Thymus (tissue), 11 donors: ENCODE results near the gene ADAMTS1. TPM values are rescaled to one million over a fixed set of nuclear protein-coding genes. Genes with fewer than 3 reads are reported as not detected.

Experiments
- DNase-seq, 9 donors: peaks; one replicate each; pipeline ENCODE4 v3.0.0-alpha.2; 2013; ENCODE audit warnings: low spot score in 9 of 9, low read depth in 6 of 9, missing footprints in 1 of 9
- H3K27ac ChIP-seq, 2 donors: one replicate each; pipeline ENCODE4 v1.5.1; 2013; ENCODE audit warnings: control low read depth in 1 of 2, low read depth in 1 of 2, low read length in 1 of 2, mild to moderate bottlenecking in 1 of 2, moderate library complexity in 1 of 2
- H3K27me3 ChIP-seq, 2 donors: one replicate each; pipeline ENCODE4 v1.5.1; 2013; ENCODE audit warnings: low read length in 1 of 2; ENCODE audit not compliant: control insufficient read depth in 2 of 2, insufficient read depth in 1 of 2
- H3K36me3 ChIP-seq, 2 donors: one replicate each; pipeline ENCODE4 v1.5.1; 2013; ENCODE audit warnings: low read length in 1 of 2, mild to moderate bottlenecking in 1 of 2, moderate library complexity in 1 of 2; ENCODE audit not compliant: control insufficient read depth in 2 of 2, insufficient read depth in 2 of 2
- H3K4me1 ChIP-seq, 2 donors: one replicate each; pipeline ENCODE4 v1.5.1; 2013; ENCODE audit warnings: low read length in 2 of 2; ENCODE audit not compliant: control insufficient read depth in 2 of 2, insufficient read depth in 2 of 2
- H3K4me3 ChIP-seq, 2 donors: one replicate each; pipeline ENCODE4 v1.5.1; 2013; ENCODE audit warnings: low read length in 2 of 2, control low read depth in 1 of 2, mild to moderate bottlenecking in 1 of 2
- H3K9me3 ChIP-seq, 2 donors: one replicate each; pipeline ENCODE4 v1.5.1; 2013; ENCODE audit warnings: low read length in 1 of 2, mild to moderate bottlenecking in 1 of 2; ENCODE audit not compliant: control insufficient read depth in 2 of 2, insufficient read depth in 1 of 2
- WGBS: extraction: QIAGEN DNeasy Blood & Tissue Kit; methylation state at CpG from one replicate; pipeline ENCODE4 v1.1.7; 2013; 5-methylcytosine and 5-hydroxymethylcytosine counted together
- polyA plus RNA-seq: library from polyadenylated mRNA; stranded (reverse); fragments of 200-250 nt; gene quantifications from one replicate; pipeline ENCODE4 v1.2.3, GENCODE V29; 2013
- total RNA-seq: library from RNA; stranded (reverse); fragments of 120-200 nt; gene quantifications from one replicate; pipeline ENCODE4 v1.2.4, GENCODE V29; 2013
- donor health status: healthy.

ADAMTS1 gene
- total and polyA plus RNA-seq, 2 donors = 2.0 to 18.3 TPM

DNA sequence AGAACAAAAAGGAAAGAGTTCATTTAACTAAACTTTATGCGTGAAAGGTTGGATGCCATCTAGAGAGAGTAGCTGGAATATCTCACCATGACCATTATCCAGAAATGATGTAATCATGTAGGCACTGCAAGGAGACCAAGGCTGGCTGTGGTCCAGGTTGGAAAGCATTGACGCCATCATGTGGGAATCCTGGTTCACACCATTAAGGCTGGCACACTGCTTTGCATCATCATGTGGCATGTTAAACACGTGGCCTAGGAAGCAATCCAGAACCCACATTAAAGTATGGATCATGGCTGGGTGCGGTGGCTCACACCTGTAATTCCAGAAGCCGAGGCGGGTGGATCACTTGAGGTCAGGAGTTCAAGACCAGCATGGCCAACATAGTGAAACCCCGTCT lies 4.3 kb downstream of the ADAMTS1 start:
- H3K4me1 ChIP-seq = peaks cover 31 to 32% of the 10 kb centered on the region in 2 donors
- H3K36me3 ChIP-seq = peaks cover 0 to 14% of the 10 kb centered on the region in 2 donors
- peaks cover 13 to 32% of the 10 kb centered on the region in 2 donors for H3K27me3 ChIP-seq
- no peaks in the 10 kb centered on the region for H3K9me3 ChIP-seq
- no peak overlapping the region for H3K27ac ChIP-seq
- DNase-seq = no peak
- no peak overlapping the region for H3K4me3 ChIP-seq
- 75% methylated on average over 7 of the region's 7 CpGs for WGBS

DNA sequence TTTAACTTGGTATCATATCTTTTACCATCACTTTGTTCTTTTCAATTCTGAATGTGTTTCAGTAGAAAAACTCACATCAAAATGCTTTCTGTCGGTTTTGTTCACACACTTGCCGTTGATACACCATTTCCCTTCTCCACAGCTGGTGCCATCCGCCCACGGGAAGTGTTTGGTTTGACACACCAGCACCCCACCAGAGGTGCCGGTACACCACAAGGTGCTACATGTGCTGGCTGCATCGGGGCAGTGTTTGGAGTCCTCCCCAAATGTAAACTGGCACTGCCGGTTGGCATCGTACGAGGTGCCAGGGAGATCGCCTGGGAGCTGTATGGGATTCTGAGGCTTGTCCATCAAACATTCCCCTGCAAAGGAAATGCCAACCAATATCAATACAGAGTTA lies 5.0 kb downstream of the ADAMTS1 start:
- Histone ChIP-seq H3K9me3 (no peaks in the 10 kb centered on the region), H3K27me3 (peaks cover 6 to 25% of the 10 kb centered on the region in 2 donors), H3K36me3 (peaks cover 0 to 14% of the 10 kb centered on the region in 2 donors), H3K4me3 (no peak overlapping the region), H3K4me1 (peaks cover 25 to 26% of the 10 kb centered on the region in 2 donors), H3K27ac (peak overlapping the region; percentile 53 to 66)
- WGBS = 13% methylated on average over 10 of the region's 10 CpGs
- peak in 2 of 9 donors; percentile 22 to 60 for DNase-seq

DNA sequence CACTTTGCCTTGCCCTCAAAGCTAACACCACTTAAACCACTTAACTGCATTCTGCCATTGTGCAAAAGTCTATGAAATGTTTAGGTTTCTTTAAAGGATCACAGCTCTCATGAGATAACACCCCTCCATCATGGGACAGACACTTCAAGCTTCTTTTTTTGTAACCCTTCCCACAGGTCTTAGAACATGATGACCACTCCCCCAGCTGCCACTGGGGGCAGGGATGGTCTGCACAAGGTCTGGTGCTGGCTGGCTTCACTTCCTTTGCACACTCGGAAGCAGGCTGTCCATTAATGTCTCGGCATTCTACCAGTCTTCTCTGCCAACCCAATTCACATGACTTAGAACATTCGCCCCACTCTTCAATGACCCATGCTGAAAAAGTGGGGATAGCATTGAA lies 7.7 kb downstream of the ADAMTS1 start:
- Histone ChIP-seq H3K4me3 (no peak overlapping the region), H3K27ac (no peak overlapping the region), H3K27me3 (no peaks in the 10 kb centered on the region), H3K4me1 (peaks cover 15 to 17% of the 10 kb centered on the region in 2 donors), H3K9me3 (no peaks in the 10 kb centered on the region), H3K36me3 (peaks cover 0 to 14% of the 10 kb centered on the region in 2 donors)
- DNase-seq = no peak
- 95% methylated on average over 3 of the region's 3 CpGs for WGBS

DNA sequence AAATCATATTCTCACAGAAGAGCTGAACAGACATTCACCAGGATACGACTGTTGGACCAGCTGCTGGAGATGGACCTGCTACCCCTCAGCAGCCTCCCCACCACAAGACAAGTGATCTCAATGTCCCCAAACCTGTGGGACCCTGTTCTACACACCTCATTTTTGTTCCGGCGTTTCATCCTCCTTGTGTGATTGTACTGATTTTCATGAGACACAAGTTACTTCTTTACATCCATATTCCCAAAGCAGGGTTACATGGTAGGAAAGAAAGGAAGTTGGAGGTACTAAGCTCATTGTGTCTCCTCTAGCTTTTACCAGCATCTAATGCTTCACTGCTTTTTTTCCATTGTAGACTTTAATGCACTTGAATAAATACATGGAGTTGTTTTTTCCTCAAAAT lies 8.7 kb downstream of the ADAMTS1 start:
- H3K4me3 ChIP-seq = no peak overlapping the region
- WGBS = 97% methylated on average over 3 of the region's 3 CpGs
- no peaks in the 10 kb centered on the region for H3K9me3 ChIP-seq
- peaks cover 13 to 15% of the 10 kb centered on the region in 2 donors for H3K4me1 ChIP-seq
- DNase-seq = no peak
- peaks cover 0 to 9% of the 10 kb centered on the region in 2 donors for H3K36me3 ChIP-seq
- H3K27ac ChIP-seq = no peak overlapping the region
- H3K27me3 ChIP-seq = no peaks in the 10 kb centered on the region

DNA sequence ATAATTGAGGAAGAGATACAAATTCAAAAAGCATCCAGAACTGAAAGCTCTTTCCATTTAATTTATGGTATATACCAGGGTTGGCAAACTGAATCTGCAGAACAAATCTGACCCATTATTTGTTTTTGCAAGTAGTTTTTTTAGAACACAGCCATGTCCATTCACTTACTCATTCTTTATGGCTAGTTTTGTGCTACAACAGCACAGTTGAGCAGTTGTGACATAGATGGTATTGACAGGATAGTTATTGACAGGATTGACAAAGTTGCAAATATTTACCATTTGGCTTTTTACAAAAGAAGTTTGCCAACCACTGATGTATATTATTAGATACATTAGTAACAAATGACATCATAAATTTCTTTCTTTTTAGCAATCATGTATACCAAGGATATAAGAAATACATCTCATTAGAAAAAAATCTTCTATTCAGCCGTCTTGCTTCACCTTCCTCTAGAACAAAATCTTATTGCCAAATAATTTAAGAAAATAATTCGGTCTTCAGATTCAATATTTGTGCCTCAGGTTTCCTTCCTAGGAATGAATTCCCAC lies 9.4 kb downstream of the ADAMTS1 start:
- peaks cover 13% of the 10 kb centered on the region in 2 donors for H3K4me1 ChIP-seq
- H3K36me3 ChIP-seq = peaks cover 0 to 9% of the 10 kb centered on the region in 2 donors
- DNase-seq = no peak
- H3K4me3 ChIP-seq = no peak overlapping the region
- WGBS = 86% methylated on average over 2 of the region's 2 CpGs
- no peaks in the 10 kb centered on the region for H3K27me3 ChIP-seq
- no peak overlapping the region for H3K27ac ChIP-seq
- H3K9me3 ChIP-seq = no peaks in the 10 kb centered on the region

DNA sequence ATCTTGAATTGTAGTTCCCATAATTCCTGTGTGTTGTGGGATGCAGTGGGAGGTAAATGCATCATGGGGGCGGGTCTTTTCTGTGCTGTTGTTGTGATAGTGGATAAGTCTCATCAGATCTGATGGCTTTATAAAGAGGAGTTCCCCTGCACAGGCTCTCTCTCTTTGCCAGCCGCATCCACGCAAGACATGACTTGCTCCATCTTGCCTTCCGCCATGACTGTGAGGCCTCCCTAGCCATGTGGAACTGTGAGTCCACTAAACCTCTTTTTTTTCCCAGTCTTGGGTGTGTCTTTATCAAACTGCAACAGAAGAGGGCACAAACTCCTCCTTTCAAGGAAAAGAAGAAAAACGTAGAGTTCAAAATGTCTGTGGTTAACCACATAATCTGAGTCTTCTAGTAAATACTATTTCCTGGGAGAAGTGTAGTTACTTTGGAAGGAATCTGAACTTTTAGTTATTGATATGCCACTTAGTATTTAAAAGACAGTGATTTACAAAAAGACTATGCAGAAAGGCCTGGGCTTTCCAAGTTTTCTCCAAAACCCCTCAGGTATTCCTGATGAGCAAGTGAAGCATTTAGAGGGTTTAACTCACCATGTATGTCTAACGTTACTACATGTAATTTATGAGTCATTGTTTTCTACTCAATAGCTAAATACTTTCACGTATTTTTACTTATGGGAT lies 10.0 kb downstream of the ADAMTS1 start:
- peaks cover 8 to 10% of the 10 kb centered on the region in 2 donors for H3K4me1 ChIP-seq
- WGBS = 76% methylated on average over 7 of the region's 7 CpGs
- H3K27ac ChIP-seq = no peak overlapping the region
- DNase-seq = peak in 1 of 9 donors; percentile 21
- H3K4me3 ChIP-seq = no peak overlapping the region
- no peaks in the 10 kb centered on the region for H3K9me3 ChIP-seq
- H3K27me3 ChIP-seq = no peaks in the 10 kb centered on the region
- H3K36me3 ChIP-seq = peaks cover 0 to 9% of the 10 kb centered on the region in 2 donors

DNA sequence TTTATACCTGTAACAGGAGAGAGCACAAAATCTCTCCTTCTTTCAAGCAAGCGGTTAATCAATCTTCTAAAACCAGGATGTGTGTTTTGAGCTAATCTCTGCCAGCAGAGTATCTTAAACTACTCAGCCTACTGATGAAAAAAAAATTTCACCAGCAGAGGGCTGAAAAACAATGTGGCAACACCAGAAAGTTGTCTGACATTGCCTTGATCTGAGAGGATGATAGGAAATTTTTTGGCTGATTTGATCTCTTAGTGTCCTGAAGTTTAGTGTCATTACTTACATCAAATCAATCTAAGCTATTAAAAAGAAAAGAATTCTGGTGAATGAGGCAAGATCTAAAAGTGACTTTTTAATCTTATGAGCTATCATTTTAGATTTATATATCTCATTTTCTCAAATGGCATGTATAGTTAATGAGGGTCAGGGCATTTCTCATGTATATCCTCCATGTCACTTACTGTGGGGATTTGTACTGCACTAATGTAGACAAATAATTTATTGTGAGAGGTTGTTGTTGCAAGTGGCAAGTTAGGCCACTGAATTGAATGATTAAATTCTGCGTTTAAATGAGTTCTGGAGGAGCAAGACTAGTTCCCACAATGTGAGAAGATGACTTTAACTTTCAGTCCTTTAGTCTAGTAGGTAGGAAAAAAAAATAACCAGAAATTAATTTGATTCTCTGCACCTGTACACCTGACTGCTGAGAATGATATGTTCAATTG lies 10.9 kb downstream of the ADAMTS1 start:
- peak in 1 of 9 donors; percentile 14 for DNase-seq
- peaks cover 0 to 4% of the 10 kb centered on the region in 2 donors for H3K4me1 ChIP-seq
- H3K27ac ChIP-seq = no peak overlapping the region
- no peak overlapping the region for H3K4me3 ChIP-seq
- WGBS = 92% methylated on average over 2 of the region's 2 CpGs
- no peaks in the 10 kb centered on the region for H3K9me3 ChIP-seq
- peaks cover 0 to 9% of the 10 kb centered on the region in 2 donors for H3K36me3 ChIP-seq
- H3K27me3 ChIP-seq = no peaks in the 10 kb centered on the region

DNA sequence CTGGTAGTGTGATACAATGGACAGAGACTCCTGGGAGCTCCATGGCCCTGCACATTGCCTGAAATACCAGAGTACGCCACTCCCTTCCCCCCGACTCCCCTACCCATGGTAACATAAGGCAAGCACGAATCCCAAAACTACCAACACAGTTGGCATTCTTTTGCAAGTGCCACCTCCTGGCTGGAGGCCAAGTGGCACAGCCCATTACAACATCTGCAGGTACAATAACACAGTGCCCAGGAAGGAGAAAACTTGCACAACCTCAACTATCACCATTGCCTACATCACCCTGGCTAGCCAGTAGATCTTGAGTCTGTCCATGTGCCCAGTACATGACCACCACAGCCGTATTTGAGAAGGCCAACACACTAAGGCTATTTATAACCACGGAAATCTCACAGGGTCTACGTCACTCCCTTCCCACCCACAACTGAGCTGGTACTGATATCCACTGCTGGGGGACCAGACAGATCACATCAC lies 11.7 kb downstream of the ADAMTS1 start:
- 94% methylated on average over 6 of the region's 6 CpGs for WGBS
- Histone ChIP-seq H3K9me3 (no peaks in the 10 kb centered on the region), H3K4me3 (no peak overlapping the region), H3K36me3 (peaks cover 0 to 9% of the 10 kb centered on the region in 2 donors), H3K27me3 (no peaks in the 10 kb centered on the region), H3K27ac (no peak overlapping the region), H3K4me1 (peaks cover 0 to 4% of the 10 kb centered on the region in 2 donors)
- DNase-seq = no peak

DNA sequence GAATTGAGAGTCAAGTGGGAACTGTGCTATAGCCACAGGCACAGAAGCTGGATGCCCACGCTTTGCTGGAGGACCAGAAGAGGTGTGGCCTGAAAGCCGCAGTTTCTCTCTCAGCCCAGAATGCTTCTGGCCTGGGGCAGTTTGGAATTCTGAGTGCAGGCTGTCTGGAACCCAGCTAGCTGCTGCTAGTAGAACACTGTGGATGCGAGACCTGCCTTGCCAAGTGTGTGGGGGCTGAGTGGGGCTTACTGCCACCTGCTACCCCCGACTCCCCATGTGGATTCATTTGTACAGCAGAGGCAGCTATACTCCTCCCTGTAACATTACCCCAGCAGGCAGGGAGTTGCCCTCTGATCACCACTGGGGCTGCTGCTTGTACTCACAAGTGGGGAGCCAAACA lies 12.2 kb downstream of the ADAMTS1 start:
- no peak overlapping the region for H3K4me3 ChIP-seq
- no peak for DNase-seq
- no peak overlapping the region for H3K27ac ChIP-seq
- peaks cover 0 to 8% of the 10 kb centered on the region in 2 donors for H3K36me3 ChIP-seq
- WGBS = 94% methylated on average over 4 of the region's 4 CpGs
- H3K9me3 ChIP-seq = no peaks in the 10 kb centered on the region
- H3K27me3 ChIP-seq = no peaks in the 10 kb centered on the region
- H3K4me1 ChIP-seq = peaks cover 0 to 4% of the 10 kb centered on the region in 2 donors
